T-helper 2 cell treated with Interferon-gamma antibody and Interleukin-4, amounts not matched to agents 100 ng/mL and 5 ng/mL, for 36 hours (primary cell): Measurements from ENCODE around the gene CBX3. TPM values are rescaled to one million over a fixed set of nuclear protein-coding genes. Genes with fewer than 3 reads are reported as not detected.
"Not testable (repeated sequence)": the region's sequence is repeated elsewhere in the genome, so short reads cannot be mapped to it uniquely, and the experiment has no call there.

ENCODE experiments used
- intact Hi-C: fragments of 100-400 bp; cut with micrococcal nuclease; formaldehyde crosslinking; loops from one replicate; pipeline ENCODE4 v1.15.1; 2023
- total RNA-seq: library from RNA; stranded (reverse); gene quantifications from 2 replicates; pipeline ENCODE4 v1.2.3, GENCODE V29; 2022

The CBX3 gene
- total RNA-seq, 1 donor from 2014 or later: 223 TPM

DNA sequence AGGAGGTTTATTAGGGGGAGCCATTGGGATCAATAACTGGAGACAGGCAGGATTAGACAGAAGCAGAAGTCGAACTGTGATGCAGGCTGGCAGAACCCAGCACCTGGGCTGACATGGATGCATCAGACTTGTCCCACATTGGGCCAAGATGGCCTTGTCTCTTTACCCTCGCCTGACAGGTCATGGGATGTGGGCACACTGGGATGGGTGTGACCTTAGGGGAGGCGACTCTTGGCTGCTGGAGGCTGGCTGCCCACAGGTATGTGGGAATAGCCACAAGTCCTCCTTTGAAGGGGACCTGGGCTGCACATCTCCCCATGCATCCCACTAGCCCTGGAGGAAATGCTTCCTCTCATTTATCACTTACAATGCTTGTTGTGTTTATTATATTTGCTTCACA, 32.3 kb upstream of the CBX3 start:
- intact Hi-C loops: no loop called here

DNA sequence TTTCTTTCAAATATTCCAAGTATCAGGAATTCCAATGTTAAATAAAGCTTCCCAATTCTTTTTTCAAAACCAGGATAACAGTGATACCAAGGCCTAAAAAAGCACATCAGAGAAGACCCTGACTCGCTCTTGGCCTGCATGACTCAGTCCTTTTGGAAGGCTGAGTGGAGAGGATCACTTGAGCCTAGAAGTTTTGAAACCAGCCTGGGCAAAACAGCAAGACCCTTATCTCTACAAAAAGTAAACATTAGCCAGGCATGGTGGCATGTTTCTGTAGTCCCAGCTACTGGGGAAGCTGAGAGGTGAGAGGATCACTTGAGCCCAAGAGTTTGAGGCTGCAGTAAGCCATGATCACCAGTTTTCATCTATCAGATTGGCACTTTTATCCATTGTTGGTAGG, 30.9 kb upstream of the CBX3 start:
- intact Hi-C loops: no loop called here

DNA sequence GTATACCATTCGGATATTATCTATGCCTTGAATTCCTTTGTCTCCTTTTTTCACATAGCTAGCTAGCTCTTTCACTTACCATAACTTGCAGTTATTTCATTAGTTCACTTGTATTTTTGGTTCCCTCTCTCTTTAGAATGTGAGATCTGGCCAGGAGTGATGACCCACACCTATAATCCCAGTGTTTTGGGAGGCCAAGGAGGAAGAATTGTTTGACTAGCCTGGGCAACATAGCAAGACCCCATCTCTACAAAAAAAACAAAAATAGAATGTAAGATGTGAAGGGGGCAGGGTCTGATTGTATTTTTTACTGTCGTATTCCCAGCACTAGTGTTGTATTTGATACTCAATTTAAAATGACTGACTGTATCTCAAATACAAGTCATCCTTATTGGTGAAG, 29.9 kb upstream of the CBX3 start:
- intact Hi-C loops: no loop called here

DNA sequence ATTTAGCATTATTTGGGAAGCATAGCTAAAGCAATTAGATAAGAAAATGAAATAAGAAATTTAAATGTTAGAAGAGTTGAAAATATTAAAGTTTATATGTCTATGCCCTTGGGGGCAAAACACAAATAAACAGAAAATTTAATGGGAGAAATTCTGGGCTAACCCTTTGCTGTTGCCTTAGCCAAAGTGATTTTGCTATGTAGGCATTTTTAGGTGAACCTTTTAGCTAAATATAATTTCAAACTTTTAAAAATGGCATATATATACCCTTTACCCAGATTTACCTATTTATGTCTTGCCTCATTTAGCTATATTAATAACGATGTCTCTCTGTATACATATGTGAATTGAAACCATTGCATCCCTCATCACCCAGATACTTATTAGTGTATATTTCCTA, 29.5 kb upstream of the CBX3 start:
- intact Hi-C loops: no loop called here

DNA sequence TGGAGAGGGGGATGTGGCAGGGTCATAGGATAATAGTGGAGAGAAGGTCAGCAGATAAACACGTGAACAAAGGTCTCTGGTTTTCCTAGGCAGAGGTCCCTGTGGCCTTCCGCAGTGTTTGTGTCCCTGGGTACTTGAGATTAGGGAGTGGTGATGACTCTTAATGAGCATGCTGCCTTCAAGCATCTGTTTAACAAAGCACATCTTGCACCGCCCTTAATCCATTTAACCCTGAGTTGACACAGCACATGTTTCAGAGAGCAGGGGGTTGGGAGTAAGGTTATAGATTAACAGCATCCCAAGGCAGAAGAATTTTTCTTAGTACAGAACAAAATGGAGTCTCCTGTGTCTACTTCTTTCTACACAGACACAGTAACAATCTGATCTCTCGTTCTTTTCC, 25.6 kb upstream of the CBX3 start:
- intact Hi-C loops: not testable (repeated sequence)

DNA sequence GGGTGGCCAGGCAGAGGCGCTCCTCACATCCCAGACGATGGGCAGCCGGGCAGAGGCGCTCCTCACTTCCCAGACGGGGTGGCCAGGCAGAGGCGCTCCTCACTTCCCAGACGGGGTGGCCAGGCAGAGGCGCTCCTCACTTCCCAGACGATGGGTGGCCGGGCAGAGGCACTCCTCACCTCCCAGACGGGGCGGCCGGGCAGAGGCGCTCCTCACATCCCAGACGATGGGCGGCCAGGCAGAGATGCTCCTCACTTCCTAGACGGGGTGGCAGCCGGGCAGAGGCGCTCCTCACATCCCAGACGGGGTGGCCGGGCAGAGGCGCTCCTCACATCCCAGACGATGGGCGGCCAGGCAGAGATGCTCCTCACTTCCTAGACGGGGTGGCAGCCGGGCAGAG, 24.8 kb upstream of the CBX3 start:
- intact Hi-C loops: not testable (repeated sequence)

DNA sequence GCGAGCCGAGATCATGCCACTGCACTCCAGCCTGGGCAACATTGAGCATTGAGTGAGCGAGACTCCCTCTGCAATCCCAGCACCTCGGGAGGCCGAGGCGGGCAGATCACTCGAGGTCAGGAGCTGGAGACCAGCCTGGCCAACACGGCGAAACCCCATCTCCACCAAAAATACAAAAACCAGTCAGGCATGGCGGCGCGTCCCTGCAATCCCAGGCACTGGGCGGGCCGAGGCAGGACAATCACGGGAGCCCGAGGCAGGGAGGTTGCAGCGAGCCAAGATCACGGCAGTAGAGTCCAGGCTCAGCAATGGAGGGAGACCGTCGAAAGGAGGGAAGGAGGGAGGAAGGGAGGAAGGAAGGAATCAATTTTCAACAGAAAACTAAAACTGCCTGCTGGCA, 24.3 kb upstream of the CBX3 start:
- intact Hi-C loops: not testable (repeated sequence)

DNA sequence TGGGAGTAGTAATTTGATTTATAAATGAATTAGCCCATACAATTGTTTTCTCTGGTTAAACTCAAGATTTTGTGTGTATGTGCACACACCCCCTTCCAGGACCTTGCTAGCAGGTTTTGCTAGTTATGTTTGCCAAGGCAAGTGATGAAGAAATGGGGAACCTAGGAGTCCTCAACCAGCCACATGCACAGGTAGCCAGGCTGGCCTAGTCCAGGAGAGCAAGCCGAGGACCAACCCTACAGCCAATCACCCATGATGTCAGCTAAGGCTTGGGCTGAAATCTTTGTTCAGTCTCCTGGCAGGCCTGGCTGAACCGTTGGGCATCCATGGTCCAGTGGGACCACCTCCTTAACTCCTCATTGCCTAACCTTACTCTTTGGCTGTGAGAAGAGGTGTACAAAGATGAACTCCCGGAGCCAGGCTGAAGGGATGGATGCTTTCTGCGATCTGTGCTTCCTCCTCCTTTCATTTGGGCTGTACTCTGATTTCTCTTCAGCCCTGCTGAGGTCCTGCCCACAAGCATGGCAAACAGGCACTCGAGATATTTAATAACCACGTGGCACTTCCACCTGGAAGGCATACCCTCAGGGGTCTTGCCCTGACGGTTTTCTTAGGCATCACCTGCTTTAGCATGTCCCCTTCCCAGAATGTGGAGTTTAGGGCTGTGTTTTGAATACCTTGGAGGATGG, 23.1 kb upstream of the CBX3 start:
- intact Hi-C loops: no loop called here

DNA sequence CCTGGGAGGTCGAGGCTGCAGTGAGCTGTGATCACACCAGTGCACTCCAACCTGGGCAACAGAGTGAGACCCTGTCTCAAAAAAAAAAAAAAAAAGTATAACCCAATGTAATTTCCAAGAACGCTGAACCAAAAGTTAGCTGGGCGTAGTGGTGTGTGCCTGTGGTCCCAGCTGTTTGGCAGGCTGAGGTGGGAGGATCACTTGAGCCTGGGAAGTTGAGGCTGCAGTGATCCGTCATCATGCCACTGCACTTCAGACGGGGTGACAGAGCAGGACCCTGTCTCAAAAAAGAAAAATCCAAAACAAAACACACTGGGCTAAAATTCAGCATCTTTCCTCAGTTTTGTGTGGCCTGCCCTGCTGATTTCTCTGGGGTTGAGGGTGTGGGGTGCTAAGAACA, 22.1 kb upstream of the CBX3 start:
- intact Hi-C loops: no loop called here

DNA sequence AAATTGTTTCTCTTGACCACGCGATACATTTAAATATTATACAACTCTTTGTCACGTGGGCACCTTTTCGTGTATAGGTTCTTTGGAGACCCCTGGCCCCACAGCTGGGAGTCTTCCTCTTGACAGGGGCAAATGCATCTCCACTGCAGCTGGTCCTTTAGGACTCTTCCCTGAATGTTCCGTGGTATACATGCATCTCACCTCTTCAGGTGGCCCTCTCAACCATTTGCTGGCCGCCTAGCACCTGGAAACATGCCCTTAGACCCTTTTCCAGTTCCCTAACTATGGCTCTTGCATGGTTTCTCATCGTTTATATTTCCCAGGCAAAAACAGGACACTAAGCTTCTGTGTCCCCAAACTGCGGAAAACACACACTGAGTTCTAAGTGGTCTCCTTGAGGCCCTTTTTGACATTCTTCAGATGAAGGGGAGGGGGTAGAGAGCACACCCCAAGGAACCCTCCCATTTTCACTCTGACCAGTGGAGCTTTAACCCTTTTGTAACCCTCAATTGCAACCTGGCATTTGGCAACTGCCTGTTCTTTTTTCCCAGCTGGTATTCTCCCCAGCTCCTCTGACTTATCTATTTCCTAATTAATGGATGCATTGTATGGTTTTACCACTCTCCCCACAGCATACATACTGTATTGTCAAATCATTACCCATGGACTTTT, 21.6 kb upstream of the CBX3 start:
- intact Hi-C loops: no loop called here

DNA sequence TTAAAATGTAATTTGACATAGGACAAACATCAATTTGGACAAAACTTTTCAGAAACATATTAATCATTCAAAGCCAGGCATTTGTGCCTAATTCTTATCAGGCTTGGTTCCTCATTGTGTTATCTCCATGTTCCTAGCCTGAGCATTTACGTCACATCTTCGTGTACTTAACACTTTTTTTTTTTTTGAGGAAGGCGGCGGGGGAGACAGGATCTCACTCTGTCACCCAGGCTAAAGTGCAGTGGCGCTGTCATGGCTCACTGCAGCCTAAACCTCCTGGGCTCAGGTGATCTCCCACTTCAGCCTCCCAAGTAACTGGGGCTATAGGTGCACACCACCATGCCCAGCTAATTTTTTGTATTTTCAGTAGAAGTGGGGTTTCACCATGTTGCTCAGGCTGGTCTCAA, 20.8 kb upstream of the CBX3 start:
- intact Hi-C loops: no loop called here

DNA sequence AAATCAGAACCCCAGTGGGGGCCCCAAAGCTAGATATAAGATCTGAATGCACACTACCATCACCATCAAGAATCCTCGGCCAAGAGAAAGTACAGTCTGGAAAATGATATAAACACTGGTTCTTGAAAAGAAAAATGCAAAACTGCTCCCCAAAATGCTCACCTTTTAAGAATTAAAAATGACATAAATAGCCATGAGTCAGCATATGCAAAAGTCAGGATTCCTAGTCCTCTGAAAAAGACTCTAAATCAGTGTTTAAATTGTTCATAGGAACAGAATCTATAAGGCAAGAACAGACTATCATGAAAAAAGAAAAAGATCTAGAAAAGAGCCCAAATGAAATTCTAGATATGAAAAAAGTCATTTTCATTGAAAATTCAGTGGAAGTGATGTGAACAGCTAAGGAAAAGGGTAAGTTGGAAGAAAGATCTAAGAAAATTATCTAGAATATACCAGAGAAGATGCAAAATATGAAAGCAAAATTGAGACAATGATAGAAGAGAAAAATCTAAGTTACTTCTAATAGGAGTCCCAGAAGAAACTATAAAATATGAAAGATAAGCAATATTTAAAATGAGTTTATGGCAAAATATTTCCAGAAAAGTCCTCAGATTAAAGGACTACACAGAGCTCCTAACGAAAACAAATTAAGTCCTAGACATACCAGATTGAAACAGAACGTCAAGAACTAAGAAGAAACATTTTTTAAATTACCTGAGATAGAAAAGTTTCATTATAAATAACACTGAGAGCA, 19.9 kb upstream of the CBX3 start:
- intact Hi-C loops: no loop called here

DNA sequence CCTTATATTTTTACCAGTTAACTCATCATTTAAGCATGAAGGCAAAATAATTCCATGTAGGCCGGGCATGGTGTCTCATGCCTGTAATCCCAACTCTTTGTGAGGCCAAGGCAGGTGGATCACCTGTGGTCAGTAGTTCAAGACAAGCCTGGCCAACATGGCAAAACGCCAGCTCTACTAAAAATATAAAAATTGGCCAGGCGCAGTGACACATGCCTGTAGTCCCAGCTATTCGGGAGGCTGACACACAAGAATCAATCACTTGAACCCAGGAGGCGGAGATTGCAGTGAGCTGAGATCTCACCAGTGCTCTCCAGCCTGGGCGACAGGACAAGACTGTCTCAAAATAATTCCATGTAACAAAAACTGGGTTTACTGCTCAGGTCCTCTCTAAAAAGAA, 19.3 kb upstream of the CBX3 start:
- intact Hi-C loops: no loop called here

DNA sequence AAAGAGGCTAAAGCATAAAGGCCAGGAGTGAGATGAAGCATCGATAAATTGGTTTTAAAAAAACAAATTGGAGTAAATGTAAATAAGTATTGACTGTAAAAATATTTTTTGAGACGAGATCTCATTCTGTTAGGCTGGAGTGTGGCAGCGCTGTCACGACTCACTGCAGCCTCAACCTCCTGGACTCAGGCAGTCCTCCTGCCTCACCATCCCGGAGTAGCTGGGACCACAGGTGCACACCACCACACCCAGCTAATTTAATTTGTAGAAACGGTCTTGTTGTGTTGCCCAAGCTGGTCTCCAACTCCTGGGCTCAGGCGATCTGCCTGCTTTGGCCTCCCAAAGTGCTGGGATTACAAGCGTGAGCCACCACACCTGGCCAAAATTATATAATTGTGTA, 18.8 kb upstream of the CBX3 start:
- intact Hi-C loops: no loop called here

DNA sequence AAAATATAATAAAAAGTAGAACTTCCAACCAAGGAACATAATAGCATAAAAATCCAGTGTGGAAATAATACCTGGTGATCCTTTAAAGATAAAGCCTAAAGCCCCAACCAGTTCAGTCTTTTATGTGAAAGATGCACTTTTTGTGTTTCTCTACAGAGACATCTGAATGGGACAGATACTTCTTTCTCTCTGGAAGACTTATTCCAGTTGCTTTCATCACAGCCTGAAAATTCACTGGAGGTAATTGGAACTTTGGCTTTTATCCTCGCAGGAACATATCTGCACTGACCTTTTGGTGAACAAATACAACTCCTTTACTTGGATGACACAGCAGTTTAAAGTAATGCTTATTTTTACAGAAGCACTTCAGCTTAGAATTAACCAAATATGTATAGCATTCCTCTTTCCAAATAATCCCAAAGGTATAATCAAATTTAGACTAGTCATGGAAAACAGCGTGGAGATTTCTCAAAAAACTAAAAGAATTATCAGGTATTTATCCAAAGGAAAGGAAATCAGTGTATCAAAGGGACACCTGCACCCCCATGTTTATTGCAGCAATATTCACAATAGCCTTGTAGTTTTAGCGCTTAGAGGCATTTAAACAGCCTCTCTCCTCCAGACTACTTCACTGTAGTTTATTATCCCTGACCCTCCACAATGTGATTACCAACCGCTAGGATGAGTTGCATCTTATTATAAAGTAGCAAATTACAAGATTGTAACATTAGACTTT, 17.8 kb upstream of the CBX3 start:
- intact Hi-C loops: no loop called here

DNA sequence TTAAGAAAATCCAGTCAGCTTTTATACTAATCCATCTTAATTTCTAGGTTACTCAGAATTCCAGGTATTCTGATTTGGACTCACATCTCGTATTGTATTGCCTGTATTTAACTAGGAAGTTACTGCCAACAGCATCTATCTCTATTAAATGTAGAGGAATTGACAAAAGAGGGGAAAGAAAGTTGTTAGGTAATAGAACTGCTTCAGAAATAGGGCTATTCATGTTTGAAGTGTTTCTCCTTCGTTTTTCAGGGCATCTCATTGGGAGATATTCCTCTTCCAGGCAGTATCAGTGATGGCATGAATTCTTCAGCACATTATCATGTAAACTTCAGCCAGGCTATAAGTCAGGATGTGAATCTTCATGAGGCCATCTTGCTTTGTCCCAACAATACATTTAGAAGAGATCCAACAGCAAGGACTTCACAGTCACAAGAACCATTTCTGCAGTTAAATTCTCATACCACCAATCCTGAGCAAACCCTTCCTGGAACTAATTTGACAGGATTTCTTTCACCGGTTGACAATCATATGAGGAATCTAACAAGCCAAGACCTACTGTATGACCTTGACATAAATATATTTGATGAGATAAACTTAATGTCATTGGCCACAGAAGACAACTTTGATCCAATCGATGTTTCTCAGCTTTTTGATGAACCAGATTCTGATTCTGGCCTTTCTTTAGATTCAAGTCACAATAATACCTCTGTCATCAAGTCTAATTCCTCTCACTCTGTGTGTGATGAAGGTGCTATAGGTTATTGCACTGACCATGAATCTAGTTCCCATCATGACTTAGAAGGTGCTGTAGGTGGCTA, 17.1 kb upstream of the CBX3 start:
- intact Hi-C loops: not testable (repeated sequence)

DNA sequence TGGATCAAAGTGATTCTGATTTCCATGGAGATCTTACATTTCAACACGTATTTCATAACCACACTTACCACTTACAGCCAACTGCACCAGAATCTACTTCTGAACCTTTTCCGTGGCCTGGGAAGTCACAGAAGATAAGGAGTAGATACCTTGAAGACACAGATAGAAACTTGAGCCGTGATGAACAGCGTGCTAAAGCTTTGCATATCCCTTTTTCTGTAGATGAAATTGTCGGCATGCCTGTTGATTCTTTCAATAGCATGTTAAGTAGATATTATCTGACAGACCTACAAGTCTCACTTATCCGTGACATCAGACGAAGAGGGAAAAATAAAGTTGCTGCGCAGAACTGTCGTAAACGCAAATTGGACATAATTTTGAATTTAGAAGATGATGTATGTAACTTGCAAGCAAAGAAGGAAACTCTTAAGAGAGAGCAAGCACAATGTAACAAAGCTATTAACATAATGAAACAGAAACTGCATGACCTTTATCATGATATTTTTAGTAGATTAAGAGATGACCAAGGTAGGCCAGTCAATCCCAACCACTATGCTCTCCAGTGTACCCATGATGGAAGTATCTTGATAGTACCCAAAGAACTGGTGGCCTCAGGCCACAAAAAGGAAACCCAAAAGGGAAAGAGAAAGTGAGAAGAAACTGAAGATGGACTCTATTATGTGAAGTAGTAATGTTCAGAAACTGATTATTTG, 16.3 kb upstream of the CBX3 start:
- intact Hi-C loops: no loop called here

DNA sequence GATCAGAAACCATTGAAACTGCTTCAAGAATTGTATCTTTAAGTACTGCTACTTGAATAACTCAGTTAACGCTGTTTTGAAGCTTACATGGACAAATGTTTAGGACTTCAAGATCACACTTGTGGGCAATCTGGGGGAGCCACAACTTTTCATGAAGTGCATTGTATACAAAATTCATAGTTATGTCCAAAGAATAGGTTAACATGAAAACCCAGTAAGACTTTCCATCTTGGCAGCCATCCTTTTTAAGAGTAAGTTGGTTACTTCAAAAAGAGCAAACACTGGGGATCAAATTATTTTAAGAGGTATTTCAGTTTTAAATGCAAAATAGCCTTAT, 15.7 kb upstream of the CBX3 start:
- intact Hi-C loops: loop anchor here (2.0 kb wide), 1 partner anchor 95 kb away; no protein-coding TSS in a partner anchor

DNA sequence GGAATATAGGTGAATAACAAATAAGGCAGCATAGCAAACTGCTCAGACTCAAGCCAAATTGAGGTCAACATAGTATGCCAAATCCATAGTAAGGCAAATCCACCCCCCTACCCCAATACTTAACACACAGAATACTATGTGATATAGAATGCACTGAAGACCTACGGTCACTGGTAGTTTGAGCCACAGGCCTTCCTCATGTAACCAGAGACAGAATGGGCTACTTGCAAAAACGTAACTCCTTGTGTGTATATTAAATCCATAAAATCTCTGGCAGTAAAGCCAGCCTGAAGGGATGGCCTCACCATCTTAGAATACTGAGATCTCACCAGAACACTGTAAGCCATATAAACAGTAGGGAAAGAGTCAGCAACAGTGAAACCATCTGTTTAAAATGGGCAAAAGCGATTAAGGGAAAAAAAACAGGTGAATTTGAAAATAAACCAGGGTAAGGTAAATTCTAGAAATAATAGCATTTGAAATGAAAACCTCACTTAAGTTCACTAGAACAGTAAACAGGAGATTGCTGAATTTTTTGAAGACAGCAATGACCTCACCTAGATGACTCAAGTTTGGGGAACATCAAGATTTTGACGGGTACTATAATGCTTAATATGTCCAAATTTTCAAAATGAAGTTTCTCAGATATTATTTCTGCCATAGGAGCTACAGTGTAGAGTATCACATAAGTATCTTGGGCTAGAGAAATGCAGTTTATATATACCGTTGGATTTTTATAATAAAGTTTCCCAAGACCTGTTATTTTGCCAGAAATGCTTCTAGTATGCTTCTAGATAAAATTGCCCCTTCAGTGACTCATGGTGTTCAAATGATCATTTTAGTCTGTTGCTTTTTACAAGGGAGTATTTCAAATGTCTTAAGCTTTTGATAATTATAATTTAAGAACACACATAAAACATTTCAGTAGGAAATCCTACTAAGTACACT, 14.9 kb upstream of the CBX3 start:
- intact Hi-C loops: loop anchor here (2.0 kb wide), 1 partner anchor 96 kb away; no protein-coding TSS in a partner anchor
